Body of pancreas (tissue), 4 donors: ENCODE results near the gene PLTP.

Experiments used
- POLR2A ChIP-seq, 3 donors: fragments of 450-650 bp; IDR thresholded peaks; one replicate each; pipeline ENCODE4 v1.6.1; 2016; ENCODE audit warnings: antibody characterized with exemption in 3 of 3, mild to moderate bottlenecking in 2 of 3
- TF ChIP-seq, protein P1 (sequence below), 7 experiments: fragments of 450-650 bp in 4 of 7; fragments of 200-600 bp in 3 of 7; sonication (generic) in 3 of 7; IDR thresholded peaks; one replicate each; pipeline ENCODE4 v1.5.1; 2016 to 2019; ENCODE audit warnings: antibody characterized with exemption in 7 of 7

DNA sequence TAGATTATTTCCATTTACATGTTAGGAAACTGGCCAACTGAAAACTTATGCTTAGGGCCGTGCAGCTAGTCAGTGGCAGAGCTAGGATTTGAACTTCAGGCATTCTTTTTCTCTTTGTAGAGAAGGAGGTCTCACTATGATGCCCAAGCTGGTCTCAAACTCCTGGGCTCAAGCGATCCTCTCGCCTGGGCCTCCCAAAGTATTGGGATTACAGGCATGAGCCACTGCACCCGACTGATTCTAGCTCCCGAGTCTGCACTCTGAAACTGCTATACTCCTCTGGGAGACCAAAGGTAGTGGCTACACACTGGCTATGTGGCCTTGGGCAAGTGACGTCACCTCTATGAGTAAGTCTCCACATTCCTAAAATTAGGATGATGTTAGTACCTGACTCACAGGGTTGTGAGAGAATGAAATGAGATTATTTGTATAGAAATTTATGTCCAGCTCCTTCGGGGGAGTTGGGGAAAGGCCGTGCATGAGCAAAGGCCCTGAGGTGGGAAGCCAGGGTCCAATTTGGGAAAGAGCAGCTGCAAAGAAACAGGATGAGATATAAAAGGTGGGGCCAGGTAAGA is 6.4 kb downstream of the PLTP start:
- TF ChIP-seq, protein P1, sequence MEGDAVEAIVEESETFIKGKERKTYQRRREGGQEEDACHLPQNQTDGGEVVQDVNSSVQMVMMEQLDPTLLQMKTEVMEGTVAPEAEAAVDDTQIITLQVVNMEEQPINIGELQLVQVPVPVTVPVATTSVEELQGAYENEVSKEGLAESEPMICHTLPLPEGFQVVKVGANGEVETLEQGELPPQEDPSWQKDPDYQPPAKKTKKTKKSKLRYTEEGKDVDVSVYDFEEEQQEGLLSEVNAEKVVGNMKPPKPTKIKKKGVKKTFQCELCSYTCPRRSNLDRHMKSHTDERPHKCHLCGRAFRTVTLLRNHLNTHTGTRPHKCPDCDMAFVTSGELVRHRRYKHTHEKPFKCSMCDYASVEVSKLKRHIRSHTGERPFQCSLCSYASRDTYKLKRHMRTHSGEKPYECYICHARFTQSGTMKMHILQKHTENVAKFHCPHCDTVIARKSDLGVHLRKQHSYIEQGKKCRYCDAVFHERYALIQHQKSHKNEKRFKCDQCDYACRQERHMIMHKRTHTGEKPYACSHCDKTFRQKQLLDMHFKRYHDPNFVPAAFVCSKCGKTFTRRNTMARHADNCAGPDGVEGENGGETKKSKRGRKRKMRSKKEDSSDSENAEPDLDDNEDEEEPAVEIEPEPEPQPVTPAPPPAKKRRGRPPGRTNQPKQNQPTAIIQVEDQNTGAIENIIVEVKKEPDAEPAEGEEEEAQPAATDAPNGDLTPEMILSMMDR (IDR thresholded peaks at IDR 0.05), result no peak
- no peak for TF ChIP-seq POLR2A (IDR thresholded peaks at IDR 0.05)
